Sigmoid colon (tissue), 4 donors: ENCODE data around the gene AP3S1.

Experiments
- CTCF ChIP-seq, 4 experiments: fragments of 450-650 bp in 3 of 4; fragments of 200-600 bp in 1 of 4; IDR thresholded peaks; one replicate each; pipeline ENCODE4 v1.5.1; 2016 to 2019; ENCODE audit warnings: antibody characterized with exemption in 4 of 4, mild to moderate bottlenecking in 3 of 4, moderate library complexity in 2 of 4
- POLR2A ChIP-seq, 2 donors: fragments of 450-650 bp; IDR thresholded peaks; one replicate each; pipeline ENCODE4 v1.6.1; 2016; ENCODE audit warnings: antibody characterized with exemption in 2 of 2, mild to moderate bottlenecking in 2 of 2, moderate library complexity in 2 of 2
- POLR2AphosphoS5 ChIP-seq, 4 donors: sonication (generic); formaldehyde crosslinking; IDR thresholded peaks; one replicate each; pipeline ENCODE4 v1.6.1; 2017; ENCODE audit warnings: antibody characterized with exemption in 4 of 4

- TF ChIP-seq CTCF (IDR thresholded peaks at IDR 0.05) (no peak), POLR2A (IDR thresholded peaks at IDR 0.05) (no peak), POLR2AphosphoS5 (IDR thresholded peaks at IDR 0.05) (no peak)
Measured at GRCh38 chr5:115857057-115857479, 15.3 kb downstream of the AP3S1 start.
